Esophagus squamous epithelium (tissue), 4 donors: Measurements from ENCODE around the gene SGSH.

Source experiments
- CTCF ChIP-seq, 6 experiments: fragments of 450-650 bp in 4 of 6; fragments of 200-600 bp in 2 of 6; sonication (generic) in 2 of 6; IDR thresholded peaks; one replicate each; pipeline ENCODE4 v1.5.1; 2016 to 2019; ENCODE audit warnings: antibody characterized with exemption in 6 of 6, mild to moderate bottlenecking in 4 of 6, moderate library complexity in 4 of 6
- POLR2A ChIP-seq, 4 donors: fragments of 450-650 bp; IDR thresholded peaks; one replicate each; pipeline ENCODE4 v1.6.1; 2017; ENCODE audit warnings: antibody characterized with exemption in 4 of 4, mild to moderate bottlenecking in 4 of 4, moderate library complexity in 3 of 4

- TF ChIP-seq CTCF (IDR thresholded peaks at IDR 0.05) (no peak), POLR2A (IDR thresholded peaks at IDR 0.05) (no peak)
Measured at GRCh38 chr17:80225230-80225629, 5.1 kb upstream of the SGSH start.
